CD14-positive monocyte (primary cell): Measurements from ENCODE around the gene NFKBIZ. TPM values are rescaled to one million over a fixed set of nuclear protein-coding genes. Genes with fewer than 3 reads are reported as not detected.

Source experiments
- DNase-seq, 3 donors: peaks; one replicate each; pipeline ENCODE4 v3.0.0-alpha.2; 2011 to 2022
- H2AFZ ChIP-seq: 2 replicates; pipeline ENCODE4 v1.6.0; 2012; ENCODE audit warnings: mild to moderate bottlenecking, low read depth, low read length, inconsistent platforms; ENCODE audit not compliant: insufficient read depth, poor library complexity, severe bottlenecking
- H3K27ac ChIP-seq, 2 donors: 1 replicate in 1 of 2; 2 replicates in 1 of 2; pipeline ENCODE4 v1.5.1; 2012 to 2013; ENCODE audit warnings: low read length in 2 of 2, control low read depth in 1 of 2, inconsistent platforms in 1 of 2, low read depth in 1 of 2, mild to moderate bottlenecking in 1 of 2
- H3K27me3 ChIP-seq, 2 donors: one replicate each; pipeline versions ENCODE4 v1.6.0 to v1.6.1; 2011 to 2013; ENCODE audit warnings: low read length in 2 of 2; ENCODE audit not compliant: control insufficient read depth in 2 of 2, insufficient read depth in 2 of 2
- H3K36me3 ChIP-seq, 2 donors: replicated peaks in 1 of 2; 1 replicate in 1 of 2; 2 replicates in 1 of 2; pipeline versions ENCODE4 v1.5.1 to v1.6.1; 2012 to 2013; ENCODE audit warnings: low read length in 2 of 2, control low read depth in 1 of 2, inconsistent platforms in 1 of 2, mild to moderate bottlenecking in 1 of 2; ENCODE audit not compliant: insufficient read depth in 2 of 2, control insufficient read depth in 1 of 2
- H3K4me1 ChIP-seq, 2 donors: 1 replicate in 1 of 2; 2 replicates in 1 of 2; pipeline versions ENCODE4 v1.5.1 to v1.6.1; 2012 to 2013; ENCODE audit warnings: low read length in 2 of 2, control low read depth in 1 of 2, inconsistent platforms in 1 of 2, mild to moderate bottlenecking in 1 of 2, moderate library complexity in 1 of 2; ENCODE audit not compliant: insufficient read depth in 2 of 2, control insufficient read depth in 1 of 2
- H3K4me2 ChIP-seq: replicated peaks from 2 replicates; pipeline ENCODE3; 2012; ENCODE audit warnings: low read length, moderate library complexity, mild to moderate bottlenecking; ENCODE audit not compliant: poor library complexity, severe bottlenecking; ENCODE audit errors: extremely low read depth
- H3K4me3 ChIP-seq, 3 experiments: fragments of 200-600 bp in 1 of 3; sonication (generic) in 1 of 3; replicated peaks in 1 of 3; 1 replicate in 2 of 3; 2 replicates in 1 of 3; pipeline ENCODE4 v1.5.1; 2011 to 2013; ENCODE audit warnings: low read length in 3 of 3, mild to moderate bottlenecking in 3 of 3, control low read depth in 2 of 3, low read depth in 2 of 3, inconsistent platforms in 1 of 3, moderate library complexity in 1 of 3
- H3K79me2 ChIP-seq: 2 replicates; pipeline ENCODE4 v1.6.0; 2012; ENCODE audit warnings: mild to moderate bottlenecking, control low read depth, inconsistent platforms, low read length, moderate library complexity; ENCODE audit not compliant: insufficient read depth
- H3K9ac ChIP-seq: 2 replicates; pipeline ENCODE4 v1.6.0; 2017; ENCODE audit warnings: low read length, mild to moderate bottlenecking; ENCODE audit not compliant: insufficient read depth, poor library complexity, severe bottlenecking
- H3K9me3 ChIP-seq, 2 donors: replicated peaks in 1 of 2; 1 replicate in 1 of 2; 2 replicates in 1 of 2; pipeline versions ENCODE4 v1.5.1 to v1.6.1; 2012 to 2013; ENCODE audit warnings: low read length in 2 of 2, control low read depth in 1 of 2; ENCODE audit not compliant: control insufficient read depth in 1 of 2, insufficient read depth in 1 of 2
- H4K20me1 ChIP-seq: 2 replicates; pipeline ENCODE4 v1.6.0; 2012; ENCODE audit warnings: mild to moderate bottlenecking, low read length, control low read depth, moderate library complexity; ENCODE audit not compliant: insufficient read depth
- H3K27ac Mint-ChIP-seq, 7 donors: one replicate each; pipeline ENCODE4 v1.8.0; 2020; ENCODE audit warnings: mild to moderate bottlenecking in 7 of 7, mixed read lengths in 7 of 7, moderate library complexity in 6 of 7, inconsistent platforms in 2 of 7
- H3K27me3 Mint-ChIP-seq, 3 donors: one replicate each; pipeline ENCODE4 v1.8.0; 2021 to 2022; ENCODE audit warnings: low read depth in 3 of 3, mild to moderate bottlenecking in 3 of 3, mixed read lengths in 3 of 3, moderate library complexity in 3 of 3, inconsistent platforms in 1 of 3
- H3K36me3 Mint-ChIP-seq, 2 donors: one replicate each; pipeline ENCODE4 v1.8.0; 2020; ENCODE audit warnings: mixed read lengths in 2 of 2, inconsistent platforms in 1 of 2, mild to moderate bottlenecking in 1 of 2
- H3K4me1 Mint-ChIP-seq: one replicate; pipeline ENCODE4 v1.8.0; 2020; ENCODE audit warnings: mild to moderate bottlenecking, mixed read lengths
- H3K4me3 Mint-ChIP-seq, 2 donors: one replicate each; pipeline ENCODE4 v1.8.0; 2020; ENCODE audit warnings: mild to moderate bottlenecking in 2 of 2, mixed read lengths in 2 of 2, moderate library complexity in 1 of 2
- H3K9me3 Mint-ChIP-seq, 7 donors: one replicate each; pipeline ENCODE4 v1.8.0; 2020 to 2022; ENCODE audit warnings: mixed read lengths in 7 of 7, mild to moderate bottlenecking in 6 of 7, moderate library complexity in 6 of 7, inconsistent platforms in 2 of 7
- WGBS: methylation state at CpG from one replicate; pipeline ENCODE4 v1.1.5; 2013; ENCODE audit warnings: missing lambda C conversion rate; ENCODE audit not compliant: insufficient coverage; 5-methylcytosine and 5-hydroxymethylcytosine counted together
- intact Hi-C, 2 donors: fragments of 100-400 bp; cut with micrococcal nuclease; formaldehyde crosslinking; loops; one replicate each; pipeline versions ENCODE4 v1.15.0 to v1.15.1; 2023
- polyA plus RNA-seq, 3 donors: library from polyadenylated mRNA; depleted of rRNA in 1 of 3; unstranded in 2 of 3; stranded (reverse) in 1 of 3; fragments of 300-500 nt in 2 of 3; fragments of >200 nt in 1 of 3; fragmentation: Illumina TruSeq in 2 of 3; gene quantifications; 1 replicate in 2 of 3; 2 replicates in 1 of 3; pipeline ENCODE4 v1.2.3, GENCODE V29; 2012 to 2021
- TF ChIP-seq, protein P1 (sequence below): fragments of 200-600 bp; IDR thresholded peaks from one replicate; pipeline ENCODE4 v1.8.0; 2022; ENCODE audit warnings: antibody characterized with exemption, mild to moderate bottlenecking

NFKBIZ gene
- polyA plus RNA-seq, 3 donors: 71.0 to 592 (median 84.9) TPM

DNA sequence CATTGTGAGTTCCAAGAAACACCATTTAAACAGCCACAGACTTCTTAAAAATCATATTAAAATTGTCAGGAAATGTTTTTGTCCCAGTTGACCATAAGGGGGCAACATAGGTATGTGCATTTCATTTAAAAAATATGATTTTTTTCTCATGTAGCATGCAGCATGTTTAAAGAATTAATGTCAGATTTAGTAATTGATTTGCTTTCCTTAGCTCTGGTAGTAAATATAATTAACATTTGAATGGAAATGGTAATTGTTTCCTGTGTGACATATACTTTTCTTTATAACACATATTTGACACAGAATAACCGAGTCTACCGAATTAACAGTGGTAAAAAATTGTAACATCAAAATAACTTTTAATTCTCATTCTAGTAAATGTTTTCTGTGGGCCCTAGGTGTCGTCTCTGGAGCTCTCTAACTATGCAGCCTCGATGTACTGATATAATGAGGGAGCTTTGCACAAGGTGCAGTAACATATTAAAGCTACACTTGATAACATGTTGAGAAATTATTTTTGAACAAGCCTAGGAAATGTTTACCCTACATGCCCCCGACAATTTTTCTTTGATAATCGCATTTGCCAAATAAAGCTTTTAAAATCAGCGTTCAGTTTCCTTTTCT, 35.4 kb upstream of the NFKBIZ start:
- Histone ChIP-seq H3K9ac (no peak overlapping the region), H3K27ac (no peak overlapping the region), H3K4me1 (peaks cover 18 to 39% of the 10 kb centered on the region in 2 donors), H3K79me2 (peaks cover 58% of the 10 kb centered on the region), H4K20me1 (no peaks in the 10 kb centered on the region), H3K36me3 (peaks cover 7 to 27% of the 10 kb centered on the region in 2 donors), H2AFZ (no peak overlapping the region), H3K9me3 (no peaks in the 10 kb centered on the region), H3K27me3 (no peaks in the 10 kb centered on the region), H3K4me3 (no peak overlapping the region), H3K4me2 (no peak overlapping the region)
- Mint-ChIP-seq H3K4me3 (no peak overlapping the region), H3K9me3 (no peaks in the 10 kb centered on the region), H3K4me1 (peaks cover 35% of the 10 kb centered on the region), H3K27ac (no peak overlapping the region), H3K36me3 (peaks cover 28 to 38% of the 10 kb centered on the region in 2 donors), H3K27me3 (peaks cover 0 to 2% (median 0%) of the 10 kb centered on the region in 3 donors)
- intact Hi-C loops: loop anchor here (2.0 to 10.0 kb wide), 4 partner anchors 33 to 411 kb away; partner anchors contain the start of gene NFKBIZ (in 1 of the 2)
- TF ChIP-seq, protein P1, sequence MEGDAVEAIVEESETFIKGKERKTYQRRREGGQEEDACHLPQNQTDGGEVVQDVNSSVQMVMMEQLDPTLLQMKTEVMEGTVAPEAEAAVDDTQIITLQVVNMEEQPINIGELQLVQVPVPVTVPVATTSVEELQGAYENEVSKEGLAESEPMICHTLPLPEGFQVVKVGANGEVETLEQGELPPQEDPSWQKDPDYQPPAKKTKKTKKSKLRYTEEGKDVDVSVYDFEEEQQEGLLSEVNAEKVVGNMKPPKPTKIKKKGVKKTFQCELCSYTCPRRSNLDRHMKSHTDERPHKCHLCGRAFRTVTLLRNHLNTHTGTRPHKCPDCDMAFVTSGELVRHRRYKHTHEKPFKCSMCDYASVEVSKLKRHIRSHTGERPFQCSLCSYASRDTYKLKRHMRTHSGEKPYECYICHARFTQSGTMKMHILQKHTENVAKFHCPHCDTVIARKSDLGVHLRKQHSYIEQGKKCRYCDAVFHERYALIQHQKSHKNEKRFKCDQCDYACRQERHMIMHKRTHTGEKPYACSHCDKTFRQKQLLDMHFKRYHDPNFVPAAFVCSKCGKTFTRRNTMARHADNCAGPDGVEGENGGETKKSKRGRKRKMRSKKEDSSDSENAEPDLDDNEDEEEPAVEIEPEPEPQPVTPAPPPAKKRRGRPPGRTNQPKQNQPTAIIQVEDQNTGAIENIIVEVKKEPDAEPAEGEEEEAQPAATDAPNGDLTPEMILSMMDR: peak; percentile 76
- 67% methylated on average over 3 of the region's 7 CpGs for WGBS
- DNase-seq: peak in 2 of 3 donors; percentile 36 to 60

DNA sequence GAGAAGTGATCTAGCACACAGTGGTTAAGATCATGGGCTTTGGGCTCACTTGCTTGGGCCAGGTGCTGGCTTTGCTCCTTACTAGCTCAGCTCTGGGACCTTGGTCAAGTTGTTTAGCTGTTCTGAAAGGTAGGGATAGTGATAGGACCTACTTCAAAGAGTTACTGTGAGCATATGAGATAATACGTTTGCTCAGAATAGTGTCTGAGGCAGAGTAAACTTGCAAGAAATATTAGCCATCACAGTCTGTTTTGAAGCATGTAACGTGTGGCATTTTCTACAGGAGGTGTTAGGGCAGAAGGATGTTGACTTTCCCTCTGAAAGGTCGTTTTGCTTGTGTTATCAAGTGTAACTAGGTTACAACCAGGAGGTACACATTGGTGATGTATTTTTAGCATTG, 34.5 kb upstream of the NFKBIZ start:
- Histone ChIP-seq H3K9ac (no peak overlapping the region), H3K4me1 (peaks cover 20 to 40% of the 10 kb centered on the region in 2 donors), H3K27ac (no peak overlapping the region), H3K79me2 (peaks cover 59% of the 10 kb centered on the region), H3K36me3 (peaks cover 7 to 25% of the 10 kb centered on the region in 2 donors), H2AFZ (no peak overlapping the region), H3K4me3 (no peak overlapping the region), H4K20me1 (no peaks in the 10 kb centered on the region), H3K27me3 (no peaks in the 10 kb centered on the region), H3K4me2 (no peak overlapping the region), H3K9me3 (no peaks in the 10 kb centered on the region)
- H3K27ac Mint-ChIP-seq: peak overlapping the region in 1 of 7 donors; percentile 69
- intact Hi-C loops: loop anchor here (5.0 to 10.0 kb wide), 3 partner anchors 32 to 210 kb away; partner anchors contain the start of gene NFKBIZ (in 1 of the 2)
- no peak for DNase-seq
- H3K4me3 Mint-ChIP-seq: no peak overlapping the region
- peaks cover 27 to 36% of the 10 kb centered on the region in 2 donors for H3K36me3 Mint-ChIP-seq
- no peaks in the 10 kb centered on the region for H3K9me3 Mint-ChIP-seq
- H3K27me3 Mint-ChIP-seq: peaks cover 0 to 2% (median 0%) of the 10 kb centered on the region in 3 donors
- peaks cover 35% of the 10 kb centered on the region for H3K4me1 Mint-ChIP-seq
- TF ChIP-seq, protein P1: no peak
- 100% methylated on average over 2 of the region's 3 CpGs for WGBS
